ENCODE results near the gene KLB. TPM values are rescaled to one million over a fixed set of nuclear protein-coding genes. Genes with fewer than 3 reads are reported as not detected.

KLB gene
- total RNA-seq, 1 donor from 2014 or later, result 22.0 TPM

Other genes with a start within 250 kb of the KLB start
- 24.9 TPM for gene WDR19, start 224.4 kb upstream of the KLB start, total RNA-seq
- 16.1 TPM for gene RFC1, start 40.6 kb upstream of the KLB start, total RNA-seq
- 364 TPM for gene RPL9, start 52.0 kb downstream of the KLB start, total RNA-seq
- 13.7 TPM for gene LIAS, start 52.1 kb downstream of the KLB start, total RNA-seq
- gene UGDH, start 120.5 kb downstream of the KLB start, total RNA-seq, result 225 TPM
- 209 TPM for gene SMIM14, start 231.9 kb downstream of the KLB start, total RNA-seq

Measured in left lobe of liver (tissue), 1 donor.